HG03378 (cell line): ENCODE results near the gene YAE1.

Experiments used
- ATAC-seq: cut with Tn5 transposase; IDR thresholded peaks from one replicate; pipeline ENCODE4 v1.9.1; 2021; ENCODE audit warnings: mild to moderate bottlenecking, moderate library complexity; ENCODE audit not compliant: unreplicated experiment

The YAE1 gene

DNA sequence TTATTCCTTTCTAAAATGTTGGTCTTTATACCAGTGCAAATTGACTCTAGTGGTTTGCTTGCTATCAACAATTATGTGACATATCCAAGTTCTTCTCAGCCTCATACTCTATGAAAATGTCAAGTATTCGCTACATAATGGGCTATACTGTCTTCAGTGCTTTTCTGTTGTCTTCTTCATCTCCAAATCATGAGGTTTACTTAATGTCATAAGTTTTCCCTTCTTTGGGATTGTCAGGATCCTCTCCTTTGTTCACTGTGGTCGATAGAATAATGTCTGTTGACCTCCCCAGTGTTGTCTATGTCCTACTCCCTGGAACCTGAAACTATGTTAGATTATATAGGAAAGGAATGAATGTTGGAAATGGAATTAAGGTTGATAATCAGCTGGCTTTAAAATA, 40.7 kb downstream of the YAE1 start:
- ATAC-seq = no peak

DNA sequence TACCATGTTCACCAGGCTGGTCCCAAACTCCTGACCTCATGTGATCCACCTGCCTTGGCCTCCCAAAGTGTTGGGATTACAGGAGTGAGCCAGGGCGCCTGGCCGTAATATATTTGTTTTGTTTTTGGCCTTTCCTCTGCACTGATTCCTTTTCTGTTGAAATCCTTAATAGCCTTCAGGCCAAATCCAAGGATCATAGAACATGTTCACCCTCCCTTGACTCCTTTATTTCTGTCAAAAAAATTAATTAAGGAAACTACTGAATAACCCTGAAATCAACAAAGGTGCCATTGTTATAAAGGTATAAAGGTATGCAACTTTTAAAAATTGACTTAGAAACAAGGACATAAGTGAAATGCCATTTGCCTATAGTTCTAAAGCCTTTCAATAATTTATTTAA, 41.7 kb downstream of the YAE1 start:
- ATAC-seq = no peak

DNA sequence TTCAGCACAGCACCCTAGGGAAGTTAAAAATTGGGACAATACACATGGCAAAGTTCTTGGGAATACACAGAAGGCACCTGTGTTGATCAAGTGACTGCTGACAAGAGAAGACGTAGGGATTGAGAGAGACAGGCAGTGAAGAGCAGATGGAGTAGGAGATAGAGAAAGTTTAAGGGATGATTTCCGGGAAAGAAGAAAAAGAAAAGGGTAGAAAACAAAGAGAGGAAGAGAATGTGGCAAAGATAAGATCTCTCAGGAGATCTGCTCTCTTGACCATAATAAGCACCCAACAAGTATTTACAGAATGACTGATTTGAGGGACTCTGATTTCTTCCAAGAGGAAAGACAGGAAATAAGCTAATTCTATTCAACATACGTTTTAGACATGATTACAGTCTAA, 42.1 kb downstream of the YAE1 start:
- ATAC-seq = no peak

DNA sequence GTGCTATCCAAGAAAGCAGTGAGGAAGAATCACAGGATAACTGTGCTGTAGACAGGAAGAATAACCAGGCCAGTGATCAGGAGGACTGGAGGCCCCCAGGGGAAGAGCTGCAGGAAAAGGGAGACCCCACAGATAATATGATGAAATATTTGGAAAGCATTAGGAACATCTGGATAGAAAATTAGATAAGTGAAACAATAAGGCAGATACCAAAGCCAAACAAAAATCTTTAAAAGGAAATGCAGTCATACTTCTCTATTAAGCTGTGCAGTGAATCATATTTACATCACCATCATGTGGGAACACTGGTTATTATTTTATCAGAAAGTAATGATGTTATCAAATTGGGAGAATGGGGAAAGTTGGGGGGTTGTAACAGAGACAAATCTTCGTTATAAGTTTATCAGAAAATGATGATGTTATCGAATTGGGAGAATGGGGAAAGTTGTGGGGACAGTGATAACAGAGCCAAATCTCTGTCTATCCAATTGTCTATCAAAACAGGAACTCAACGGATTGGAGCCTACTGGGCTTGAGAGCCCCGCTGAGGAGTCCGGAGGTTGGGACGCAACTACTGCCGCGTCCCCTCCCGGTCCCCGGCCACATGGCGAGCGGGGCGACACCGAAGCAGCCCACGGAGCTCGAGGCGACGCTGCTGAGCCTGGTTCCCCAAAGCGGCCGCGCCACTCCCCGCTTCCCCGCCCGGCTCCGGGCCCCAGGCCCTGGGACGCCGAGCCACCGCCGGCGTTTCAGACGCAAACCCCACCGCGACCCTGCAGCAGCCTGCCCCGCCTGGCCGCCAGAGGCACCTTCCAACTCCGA, 43.1 kb downstream of the YAE1 start:
- no peak for ATAC-seq

DNA sequence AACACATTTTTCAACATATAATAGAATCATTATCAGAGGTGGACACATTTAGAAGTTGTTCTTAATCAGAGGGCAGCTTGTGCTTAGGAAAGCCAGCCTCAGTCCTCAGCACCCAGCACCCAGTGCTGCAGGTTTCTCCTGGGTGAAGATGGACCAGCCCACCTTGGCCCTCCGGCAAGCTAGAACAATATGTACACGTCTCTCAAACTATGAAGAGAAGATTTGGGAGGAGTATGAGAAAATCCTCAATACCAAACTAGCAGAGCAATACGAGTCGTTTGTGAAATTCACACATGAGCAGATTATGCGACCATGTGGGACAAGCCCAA, 43.7 kb downstream of the YAE1 start:
- ATAC-seq = no peak

DNA sequence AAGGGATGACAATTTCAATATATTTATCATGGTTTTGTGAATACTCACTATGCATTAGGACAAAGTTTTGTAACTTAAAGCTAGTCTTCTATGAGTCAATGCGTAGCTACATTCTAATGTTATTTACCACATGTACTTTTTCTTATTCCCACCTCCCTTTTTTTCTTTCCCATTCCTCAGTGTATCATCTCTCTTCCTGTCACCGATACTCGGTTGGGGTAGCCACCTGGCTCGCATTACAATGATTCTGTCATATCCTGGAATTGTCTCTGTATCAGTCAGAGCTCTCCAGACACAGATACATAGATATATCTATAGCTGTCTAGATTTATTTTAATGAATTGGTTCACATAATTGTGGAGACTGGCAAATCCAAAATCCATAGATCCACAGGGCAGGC, 47.4 kb downstream of the YAE1 start:
- no peak for ATAC-seq

DNA sequence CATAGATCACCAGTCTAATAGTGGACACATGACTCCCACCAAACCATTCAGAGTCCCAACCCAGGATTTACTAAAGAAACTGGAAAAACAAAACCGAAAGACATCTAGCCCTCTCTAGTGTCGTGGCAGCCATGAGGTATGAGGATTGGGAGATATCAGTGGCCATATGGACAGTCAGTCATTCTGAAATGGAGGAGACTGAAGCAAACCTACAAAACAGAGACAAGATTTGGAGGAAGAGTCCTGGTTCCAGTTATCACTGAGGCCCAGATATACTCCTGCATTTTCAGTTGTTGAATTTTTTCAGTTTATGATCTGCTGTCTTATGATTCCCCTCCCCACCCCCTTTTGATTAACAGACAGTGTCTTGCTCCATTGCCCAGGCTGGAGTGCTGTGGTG, 48.1 kb downstream of the YAE1 start:
- no peak for ATAC-seq

DNA sequence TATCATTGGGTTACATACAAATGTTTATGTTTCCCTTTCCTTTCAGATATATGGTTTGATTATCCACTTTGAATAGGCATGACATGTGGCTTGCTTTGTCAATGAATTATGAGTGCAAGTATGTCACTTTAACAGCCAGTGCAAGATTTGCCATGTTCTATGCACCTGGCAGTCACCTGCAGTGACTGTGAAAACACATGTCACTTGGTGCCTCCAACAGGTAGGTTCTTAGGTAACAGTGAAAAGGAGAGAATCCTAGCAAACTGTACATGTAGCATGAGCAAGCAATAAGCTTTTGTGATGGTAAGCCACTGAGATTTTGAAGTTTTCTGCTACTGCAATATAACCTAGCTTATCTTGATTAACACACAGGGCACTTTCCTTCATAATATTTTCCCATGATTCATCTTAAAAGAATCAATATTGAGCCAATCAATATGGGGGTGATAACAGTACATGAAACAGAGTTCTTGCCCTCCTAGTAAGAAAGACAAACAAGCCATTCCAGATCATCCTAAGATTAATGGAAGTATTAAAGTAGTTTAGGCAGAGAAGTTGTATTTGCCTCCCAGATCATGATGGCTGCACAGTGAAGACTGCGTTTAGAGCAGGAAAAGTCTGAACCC, 49.3 kb downstream of the YAE1 start:
- no peak for ATAC-seq

DNA sequence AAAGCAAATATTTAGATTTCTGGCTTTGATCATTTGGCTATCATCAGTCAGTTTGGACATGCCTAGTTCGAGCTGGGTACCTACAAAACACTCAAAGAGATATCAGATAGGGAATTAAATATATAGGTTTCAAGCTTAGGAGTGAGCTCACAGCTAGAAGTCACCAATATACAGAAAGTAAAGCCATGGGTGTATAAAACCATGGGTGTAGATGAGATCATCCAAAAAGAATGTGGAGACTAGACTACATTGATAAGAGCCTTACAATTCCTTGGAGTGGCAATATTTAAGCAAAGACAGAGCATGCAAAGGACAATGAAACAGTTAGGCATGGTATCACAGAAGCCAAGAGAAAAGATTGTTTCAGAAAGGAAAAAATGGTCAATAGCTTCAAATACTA, 49.9 kb downstream of the YAE1 start:
- no peak for ATAC-seq

DNA sequence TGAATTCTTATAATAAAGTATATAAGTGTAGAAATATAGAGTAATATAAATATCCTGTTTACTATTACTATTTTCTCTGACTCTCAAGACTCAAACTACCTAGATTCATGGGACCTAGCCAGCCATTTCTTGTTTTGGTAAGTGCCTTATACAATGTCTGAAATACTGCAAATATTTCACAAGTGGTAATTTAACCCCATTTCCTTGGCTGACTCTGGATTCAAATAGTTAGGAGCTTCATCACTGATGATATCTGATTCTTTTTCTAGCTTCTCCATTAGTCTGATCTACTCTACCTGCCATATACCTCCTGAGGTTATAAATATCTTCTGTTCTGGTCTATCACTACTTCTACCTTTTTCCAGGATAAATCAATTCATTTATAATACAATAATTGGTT, 50.8 kb downstream of the YAE1 start:
- no peak for ATAC-seq

DNA sequence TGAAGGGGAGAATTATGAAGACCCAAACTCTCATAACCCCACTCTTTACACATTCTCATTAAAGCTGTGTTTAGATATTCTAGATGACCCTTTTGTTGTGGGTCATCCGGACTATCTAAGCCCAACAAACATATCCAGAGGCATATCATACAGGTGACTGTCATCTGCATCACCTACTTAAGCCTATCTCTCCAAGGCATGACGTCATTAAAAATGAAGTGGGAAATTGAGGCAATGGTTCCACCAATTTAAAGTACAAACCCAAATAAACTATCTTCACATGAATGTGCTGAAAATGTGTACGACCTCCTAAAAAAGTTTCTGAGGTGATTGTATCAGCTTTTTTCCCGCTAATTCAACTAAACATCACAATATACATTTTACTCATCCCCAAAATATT, 52.7 kb downstream of the YAE1 start:
- no peak for ATAC-seq

DNA sequence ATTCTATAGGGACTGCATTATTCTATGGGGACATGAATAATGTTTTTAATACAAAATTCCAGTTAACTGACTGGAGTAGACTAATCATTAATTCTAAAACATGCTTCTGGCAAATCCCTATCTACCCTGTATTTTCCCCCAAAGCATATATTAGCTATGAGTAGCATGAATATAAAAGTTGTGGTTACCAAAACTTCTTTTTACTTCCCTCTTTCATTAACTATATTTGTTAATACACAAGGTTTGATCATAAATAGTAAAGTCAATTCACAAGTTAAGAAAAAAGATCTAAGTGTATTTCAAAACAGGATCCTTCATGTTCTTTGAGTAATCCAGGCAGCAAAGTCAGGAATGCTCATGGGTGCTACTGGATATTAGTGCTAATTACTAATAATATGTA, 54.3 kb downstream of the YAE1 start:
- ATAC-seq = no peak

DNA sequence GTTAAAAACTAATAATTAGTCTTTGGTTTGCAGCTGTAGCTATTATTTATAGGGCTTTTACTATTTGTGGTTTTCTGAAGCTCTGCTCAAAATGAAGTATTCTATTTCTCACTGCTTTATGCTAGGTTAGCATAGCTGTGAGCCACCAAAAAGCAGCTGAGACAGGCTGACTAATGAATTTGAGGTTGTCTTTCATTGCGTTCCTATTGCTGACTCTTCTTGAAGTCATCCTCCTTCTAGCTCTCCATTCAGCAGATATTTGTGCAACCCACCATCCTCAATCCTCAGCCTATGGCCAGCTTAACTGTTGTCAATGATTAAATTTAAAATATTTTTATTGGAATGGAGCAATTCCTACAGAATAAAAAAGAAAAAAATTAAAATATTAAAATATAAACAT, 55.1 kb downstream of the YAE1 start:
- ATAC-seq = no peak

DNA sequence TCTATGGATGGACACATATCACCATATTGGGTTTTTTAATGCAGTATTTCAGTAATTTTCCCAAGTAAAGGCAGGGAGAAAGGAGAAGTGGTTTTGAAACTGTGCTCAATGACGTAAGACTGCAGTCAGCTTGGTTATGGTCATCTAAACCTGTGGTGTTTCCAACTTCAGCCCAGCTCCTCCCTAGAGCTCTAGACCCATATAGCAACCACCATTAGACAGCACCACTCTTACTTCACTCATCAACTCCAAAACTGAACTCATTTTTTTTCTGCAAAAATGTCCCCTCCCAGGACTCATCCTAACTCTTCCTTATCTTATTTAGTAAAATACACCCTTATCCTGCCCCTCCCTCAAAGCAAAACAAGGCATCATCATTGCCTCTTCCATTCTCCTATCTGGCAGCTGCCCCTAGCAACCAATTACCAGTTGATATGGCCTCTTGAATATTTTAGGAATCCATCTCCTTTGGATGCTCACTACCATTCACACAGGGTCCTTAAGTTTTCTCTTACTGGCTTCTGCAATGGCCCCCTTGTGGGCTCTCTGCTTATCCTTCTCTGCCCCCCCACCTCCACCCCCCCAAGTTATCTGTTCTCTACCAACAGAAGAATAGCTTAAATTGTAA, 55.7 kb downstream of the YAE1 start:
- ATAC-seq = peak; percentile 37
